Tibial artery (tissue), 4 donors: ENCODE measurements around the gene MCC.

Experiments
- DNase-seq, 2 donors: peaks; one replicate each; pipeline ENCODE4 v3.0.0-alpha.2; 2019
- H3K27ac ChIP-seq, 2 donors: fragments of 200-600 bp; sonication (generic) in 1 of 2; 1 replicate in 1 of 2; 2 replicates in 1 of 2; pipeline ENCODE4 v1.5.1; 2018 to 2019; ENCODE audit warnings: mild to moderate bottlenecking in 1 of 2
- H3K27me3 ChIP-seq, 2 donors: fragments of 200-600 bp; sonication (generic) in 1 of 2; one replicate each; pipeline versions ENCODE4 v1.5.1 to v1.6.0; 2016 to 2019
- H3K36me3 ChIP-seq, 3 donors: fragments of 200-600 bp; sonication (generic) in 2 of 3; one replicate each; pipeline ENCODE4 v1.5.1; 2016 to 2019; ENCODE audit warnings: mild to moderate bottlenecking in 2 of 3
- H3K4me1 ChIP-seq, 4 donors: fragments of 200-600 bp; sonication (generic) in 2 of 4; 1 replicate in 3 of 4; 2 replicates in 1 of 4; pipeline ENCODE4 v1.5.1; 2016 to 2019
- H3K4me3 ChIP-seq, 2 donors: fragments of 200-600 bp; sonication (generic) in 1 of 2; 1 replicate in 1 of 2; 2 replicates in 1 of 2; pipeline ENCODE4 v1.5.1; 2018 to 2019; ENCODE audit warnings: mild to moderate bottlenecking in 2 of 2
- H3K9me3 ChIP-seq, 3 donors: fragments of 200-600 bp; sonication (generic) in 1 of 3; one replicate each; pipeline ENCODE4 v1.5.1; 2016 to 2019
- CTCF ChIP-seq, 2 experiments: fragments of 200-600 bp in 1 of 2; fragments of 450-650 bp in 1 of 2; IDR thresholded peaks; one replicate each; pipeline ENCODE4 v1.5.1; 2017 to 2019; ENCODE audit warnings: antibody characterized with exemption in 2 of 2, mild to moderate bottlenecking in 1 of 2, moderate library complexity in 1 of 2
- intact Hi-C: fragments of 100-400 bp; cut with DNase I; formaldehyde crosslinking; loops from one replicate; pipeline ENCODE4 v1.15.0; 2023; ENCODE audit warnings: low total_unique reads

MCC gene

DNA sequence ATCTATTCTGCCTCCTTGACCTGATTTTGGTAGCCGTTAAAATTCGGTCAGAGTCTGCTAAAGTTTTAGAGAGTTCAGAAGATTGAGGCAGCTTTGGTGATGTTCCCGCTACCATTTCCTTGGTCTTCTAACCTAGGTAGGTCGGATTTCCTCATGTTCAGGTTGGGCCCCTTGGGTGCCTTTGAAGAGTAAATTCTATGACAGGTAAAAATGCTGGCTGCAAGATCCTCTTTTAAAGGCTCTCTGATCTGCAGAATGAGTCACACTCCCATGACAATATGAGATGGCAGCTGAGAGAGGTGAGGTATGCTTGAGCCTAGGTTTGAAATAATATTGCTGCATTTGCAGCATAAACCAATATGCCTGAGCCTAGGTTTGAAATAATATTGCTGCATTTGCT lies 252.4 kb downstream of the MCC start:
- no peak for TF ChIP-seq CTCF (IDR thresholded peaks at IDR 0.05)
- Histone ChIP-seq H3K4me3 (no peak overlapping the region), H3K27me3 (no peaks in the 10 kb centered on the region), H3K9me3 (no peaks in the 10 kb centered on the region), H3K36me3 (no peaks in the 10 kb centered on the region), H3K4me1 (peaks cover 0 to 16% (median 6%) of the 10 kb centered on the region in 4 donors), H3K27ac (no peak overlapping the region)
- intact Hi-C loops, result no loop called here
- DNase-seq, result no peak

DNA sequence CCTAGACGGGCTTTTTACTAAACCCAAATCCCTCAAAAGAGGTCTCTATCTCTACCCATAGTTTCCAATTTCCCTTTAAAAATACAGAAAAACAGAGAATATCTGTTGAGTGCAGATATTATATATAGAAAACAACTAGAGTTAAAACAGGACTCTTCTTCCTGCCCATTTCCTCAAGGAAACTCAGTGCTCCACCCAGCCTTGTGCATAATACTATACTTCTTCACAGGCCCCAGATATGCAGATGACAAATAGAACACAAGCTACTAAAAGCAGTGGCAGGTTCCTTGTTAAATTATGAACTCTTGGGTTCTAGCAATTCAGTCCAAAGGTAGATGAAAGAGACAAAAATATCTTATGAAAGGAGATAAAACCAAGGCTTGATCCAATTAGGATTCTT lies 253.7 kb downstream of the MCC start:
- Histone ChIP-seq H3K4me1 (peaks cover 0 to 16% (median 6%) of the 10 kb centered on the region in 4 donors), H3K9me3 (no peaks in the 10 kb centered on the region), H3K4me3 (no peak overlapping the region), H3K27me3 (no peaks in the 10 kb centered on the region), H3K27ac (no peak overlapping the region), H3K36me3 (no peaks in the 10 kb centered on the region)
- no peak for DNase-seq
- no peak for TF ChIP-seq CTCF (IDR thresholded peaks at IDR 0.05)
- intact Hi-C loops, result no loop called here

- no peak overlapping the region for H3K4me3 ChIP-seq
- peaks cover 0 to 16% (median 6%) of the 10 kb centered on the region in 4 donors for H3K4me1 ChIP-seq
- no peak overlapping the region for H3K27ac ChIP-seq
- intact Hi-C loops, result no loop called here
- DNase-seq, result no peak
- H3K27me3 ChIP-seq, result no peaks in the 10 kb centered on the region
- no peaks in the 10 kb centered on the region for H3K9me3 ChIP-seq
- H3K36me3 ChIP-seq, result no peaks in the 10 kb centered on the region
- TF ChIP-seq CTCF (IDR thresholded peaks at IDR 0.05), result no peak
Measured at GRCh38 chr5:113233606-113234005, 254.6 kb downstream of the MCC start.

DNA sequence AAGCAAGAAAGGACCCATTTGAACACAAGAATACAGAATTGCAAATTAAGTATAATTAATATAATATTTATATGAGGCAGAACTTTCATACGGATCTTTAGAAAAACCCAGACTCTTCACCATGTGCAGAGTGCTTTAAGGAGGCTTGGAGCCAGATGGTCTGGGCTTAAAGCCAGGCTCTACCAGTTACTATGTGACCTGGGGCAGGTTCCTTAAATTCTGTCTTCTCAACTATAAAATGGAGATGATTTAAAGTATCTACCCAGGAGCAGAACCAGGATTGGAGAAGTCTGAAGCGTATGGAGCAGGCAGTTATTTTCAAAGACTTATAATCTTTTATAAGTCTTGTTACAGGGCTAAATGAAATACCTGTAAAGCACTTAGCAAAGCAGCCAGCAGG lies 255.6 kb downstream of the MCC start:
- peaks cover 0 to 16% (median 6%) of the 10 kb centered on the region in 4 donors for H3K4me1 ChIP-seq
- no peaks in the 10 kb centered on the region for H3K9me3 ChIP-seq
- H3K36me3 ChIP-seq, result no peaks in the 10 kb centered on the region
- intact Hi-C loops, result no loop called here
- no peak for TF ChIP-seq CTCF (IDR thresholded peaks at IDR 0.05)
- no peaks in the 10 kb centered on the region for H3K27me3 ChIP-seq
- DNase-seq, result no peak
- no peak overlapping the region for H3K4me3 ChIP-seq
- no peak overlapping the region for H3K27ac ChIP-seq

- no peak for TF ChIP-seq CTCF (IDR thresholded peaks at IDR 0.05)
Measured at GRCh38 chr5:113232221-113232620, 256.0 kb downstream of the MCC start.

DNA sequence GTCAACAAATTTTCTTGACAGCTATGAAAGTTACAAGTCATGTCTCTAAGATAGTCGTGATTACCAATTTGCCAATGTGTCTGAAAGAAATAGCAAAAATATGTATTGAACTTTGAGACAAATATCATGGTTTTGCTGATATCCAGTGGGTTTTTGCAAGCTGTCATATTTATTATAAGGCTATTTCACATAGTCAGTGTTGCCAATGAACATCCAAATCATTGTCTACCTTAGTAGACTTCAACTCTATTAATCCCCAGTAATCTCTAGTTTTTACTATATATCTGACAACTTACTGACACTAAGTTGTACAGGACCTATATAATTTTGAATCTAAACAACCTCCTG lies 256.6 kb downstream of the MCC start:
- intact Hi-C loops, result no loop called here
- no peak for DNase-seq
- Histone ChIP-seq H3K36me3 (no peaks in the 10 kb centered on the region), H3K4me1 (peaks cover 0 to 16% (median 6%) of the 10 kb centered on the region in 4 donors), H3K27me3 (no peaks in the 10 kb centered on the region), H3K27ac (no peak overlapping the region), H3K4me3 (no peak overlapping the region), H3K9me3 (no peaks in the 10 kb centered on the region)
- TF ChIP-seq CTCF (IDR thresholded peaks at IDR 0.05), result no peak

More at GRCh38 chr5:113232221-113232620, 256.0 kb downstream of the MCC start:
- H3K4me1 ChIP-seq, result peaks cover 0 to 16% (median 6%) of the 10 kb centered on the region in 4 donors
- no peak overlapping the region for H3K4me3 ChIP-seq
- intact Hi-C loops, result no loop called here
- DNase-seq, result no peak
- no peak overlapping the region for H3K27ac ChIP-seq
- H3K36me3 ChIP-seq, result no peaks in the 10 kb centered on the region
- no peaks in the 10 kb centered on the region for H3K9me3 ChIP-seq
- H3K27me3 ChIP-seq, result no peaks in the 10 kb centered on the region
